ENCODE measurements around the gene ERVH48-1.
"Not testable (repeated sequence)": the region's sequence is repeated elsewhere in the genome, so short reads cannot be mapped to it uniquely, and the experiment has no call there.

DNA sequence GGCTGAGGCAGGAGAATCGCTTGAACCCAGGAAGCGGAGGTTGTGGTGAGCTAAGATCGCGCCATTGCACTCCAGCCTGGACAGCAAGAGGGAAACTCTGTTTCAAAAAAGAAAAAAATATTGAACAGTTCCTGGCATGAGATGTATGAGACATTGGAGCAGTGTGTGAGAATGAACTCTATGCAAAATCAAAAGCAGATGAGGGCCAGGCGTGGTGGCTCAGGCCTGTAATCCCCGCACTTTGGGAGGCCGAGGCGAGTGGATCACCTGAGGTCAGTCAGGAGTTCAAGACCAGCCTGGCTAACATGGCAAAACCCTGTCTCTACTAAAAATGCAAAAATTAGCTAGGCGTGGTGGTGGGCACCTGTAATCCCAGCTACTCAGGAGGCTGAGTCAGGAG lies 42.2 kb upstream of the ERVH48-1 start:
- TF ChIP-seq, protein P1, sequence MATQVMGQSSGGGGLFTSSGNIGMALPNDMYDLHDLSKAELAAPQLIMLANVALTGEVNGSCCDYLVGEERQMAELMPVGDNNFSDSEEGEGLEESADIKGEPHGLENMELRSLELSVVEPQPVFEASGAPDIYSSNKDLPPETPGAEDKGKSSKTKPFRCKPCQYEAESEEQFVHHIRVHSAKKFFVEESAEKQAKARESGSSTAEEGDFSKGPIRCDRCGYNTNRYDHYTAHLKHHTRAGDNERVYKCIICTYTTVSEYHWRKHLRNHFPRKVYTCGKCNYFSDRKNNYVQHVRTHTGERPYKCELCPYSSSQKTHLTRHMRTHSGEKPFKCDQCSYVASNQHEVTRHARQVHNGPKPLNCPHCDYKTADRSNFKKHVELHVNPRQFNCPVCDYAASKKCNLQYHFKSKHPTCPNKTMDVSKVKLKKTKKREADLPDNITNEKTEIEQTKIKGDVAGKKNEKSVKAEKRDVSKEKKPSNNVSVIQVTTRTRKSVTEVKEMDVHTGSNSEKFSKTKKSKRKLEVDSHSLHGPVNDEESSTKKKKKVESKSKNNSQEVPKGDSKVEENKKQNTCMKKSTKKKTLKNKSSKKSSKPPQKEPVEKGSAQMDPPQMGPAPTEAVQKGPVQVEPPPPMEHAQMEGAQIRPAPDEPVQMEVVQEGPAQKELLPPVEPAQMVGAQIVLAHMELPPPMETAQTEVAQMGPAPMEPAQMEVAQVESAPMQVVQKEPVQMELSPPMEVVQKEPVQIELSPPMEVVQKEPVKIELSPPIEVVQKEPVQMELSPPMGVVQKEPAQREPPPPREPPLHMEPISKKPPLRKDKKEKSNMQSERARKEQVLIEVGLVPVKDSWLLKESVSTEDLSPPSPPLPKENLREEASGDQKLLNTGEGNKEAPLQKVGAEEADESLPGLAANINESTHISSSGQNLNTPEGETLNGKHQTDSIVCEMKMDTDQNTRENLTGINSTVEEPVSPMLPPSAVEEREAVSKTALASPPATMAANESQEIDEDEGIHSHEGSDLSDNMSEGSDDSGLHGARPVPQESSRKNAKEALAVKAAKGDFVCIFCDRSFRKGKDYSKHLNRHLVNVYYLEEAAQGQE (IDR thresholded peaks at IDR 0.05; ENCODE audit: insufficient read depth in 1 of 2, low read depth in 2 of 2, low read length in 1 of 2), result not testable (repeated sequence)
- TF ChIP-seq, protein P2, sequence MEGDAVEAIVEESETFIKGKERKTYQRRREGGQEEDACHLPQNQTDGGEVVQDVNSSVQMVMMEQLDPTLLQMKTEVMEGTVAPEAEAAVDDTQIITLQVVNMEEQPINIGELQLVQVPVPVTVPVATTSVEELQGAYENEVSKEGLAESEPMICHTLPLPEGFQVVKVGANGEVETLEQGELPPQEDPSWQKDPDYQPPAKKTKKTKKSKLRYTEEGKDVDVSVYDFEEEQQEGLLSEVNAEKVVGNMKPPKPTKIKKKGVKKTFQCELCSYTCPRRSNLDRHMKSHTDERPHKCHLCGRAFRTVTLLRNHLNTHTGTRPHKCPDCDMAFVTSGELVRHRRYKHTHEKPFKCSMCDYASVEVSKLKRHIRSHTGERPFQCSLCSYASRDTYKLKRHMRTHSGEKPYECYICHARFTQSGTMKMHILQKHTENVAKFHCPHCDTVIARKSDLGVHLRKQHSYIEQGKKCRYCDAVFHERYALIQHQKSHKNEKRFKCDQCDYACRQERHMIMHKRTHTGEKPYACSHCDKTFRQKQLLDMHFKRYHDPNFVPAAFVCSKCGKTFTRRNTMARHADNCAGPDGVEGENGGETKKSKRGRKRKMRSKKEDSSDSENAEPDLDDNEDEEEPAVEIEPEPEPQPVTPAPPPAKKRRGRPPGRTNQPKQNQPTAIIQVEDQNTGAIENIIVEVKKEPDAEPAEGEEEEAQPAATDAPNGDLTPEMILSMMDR (IDR thresholded peaks at IDR 0.05), result not testable (repeated sequence)
- TF ChIP-seq POLR2AphosphoS5, TCF7L2 (IDR thresholded peaks at IDR 0.05; ENCODE audit: low read depth, low read length): not testable (repeated sequence)
